Left ventricle myocardium inferior (tissue), 1 donor: ENCODE data around the gene KRR1. TPM values are rescaled to one million over a fixed set of nuclear protein-coding genes. Genes with fewer than 3 reads are reported as not detected.
A peak's percentile ranks its signal among the peaks of the same experiment; 100 is the strongest.

ENCODE experiments used
- DNase-seq: peaks from one replicate; pipeline ENCODE4 v3.0.0-alpha.2; 2020
- H3K27ac ChIP-seq: fragments of 200-600 bp; replicated peaks from 2 replicates; pipeline ENCODE4 v1.8.0; 2021
- H3K27me3 ChIP-seq: fragments of 200-600 bp; 2 replicates; pipeline ENCODE4 v1.8.0; 2021; ENCODE audit warnings: low read depth
- H3K36me3 ChIP-seq: fragments of 200-600 bp; 2 replicates; pipeline ENCODE4 v1.8.0; 2021
- H3K4me1 ChIP-seq: fragments of 200-600 bp; 2 replicates; pipeline ENCODE4 v1.8.0; 2021
- H3K4me3 ChIP-seq: fragments of 200-600 bp; 2 replicates; pipeline ENCODE4 v1.8.0; 2021; ENCODE audit warnings: mild to moderate bottlenecking, moderate library complexity
- H3K9me3 ChIP-seq: fragments of 200-600 bp; replicated peaks from 2 replicates; pipeline ENCODE4 v1.8.0; 2021
- intact Hi-C: fragments of 100-400 bp; cut with micrococcal nuclease; formaldehyde crosslinking; loops from one replicate; pipeline ENCODE4 v1.11.0; 2022
- total RNA-seq: library from RNA; stranded (reverse); fragmentation: NEBNext Ultra II Directional; extraction: Animal tissue kit (Norgen Biotek cat#: 25700); gene quantifications from one replicate; pipeline ENCODE4 v1.2.1, GENCODE V29; 2021
- TF ChIP-seq, protein P1 (sequence below): fragments of 200-600 bp; IDR thresholded peaks from 2 replicates; pipeline ENCODE4 v1.8.0; 2021; ENCODE audit warnings: antibody characterized with exemption, mild to moderate bottlenecking, borderline replicate concordance
- donor health status: DM: no; HTN: yes; CAD: no; lungs with severe emphysema.

Gene KRR1
- total RNA-seq, 1 donor from 2014 or later = 32.7 TPM

DNA sequence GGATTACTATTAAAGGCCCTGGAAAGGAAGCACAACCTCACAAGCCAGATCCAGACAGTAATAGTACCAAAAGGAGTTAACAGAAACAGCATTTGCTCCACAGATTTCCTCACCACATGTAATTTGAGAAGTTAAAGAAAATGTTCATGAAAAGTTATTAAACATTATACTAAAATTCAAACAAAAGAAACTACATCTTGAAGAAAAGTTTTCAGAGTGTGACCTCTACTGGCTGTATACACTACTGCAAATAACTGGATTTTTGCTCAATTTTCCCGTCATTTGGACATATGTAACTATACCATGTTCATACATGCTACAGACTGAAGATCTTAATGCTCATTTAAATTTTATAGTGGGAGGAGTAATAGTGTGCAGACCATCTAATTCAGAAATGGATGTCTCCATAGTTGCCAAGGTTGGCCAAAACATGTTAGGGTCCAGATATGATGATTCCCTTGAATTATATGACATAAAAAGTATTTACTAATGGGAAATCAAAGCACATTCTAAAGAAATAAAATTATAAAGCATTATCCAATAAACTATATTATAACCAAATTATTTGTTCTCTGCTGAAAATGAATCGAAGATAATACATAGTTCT lies 5.6 kb downstream of the KRR1 start:
- Histone ChIP-seq H3K9me3 (no peaks in the 10 kb centered on the region), H3K4me1 (peaks cover 32% of the 10 kb centered on the region), H3K27ac (no peak overlapping the region), H3K27me3 (no peaks in the 10 kb centered on the region), H3K36me3 (peaks cover 55% of the 10 kb centered on the region), H3K4me3 (no peak overlapping the region)
- TF ChIP-seq, protein P1, sequence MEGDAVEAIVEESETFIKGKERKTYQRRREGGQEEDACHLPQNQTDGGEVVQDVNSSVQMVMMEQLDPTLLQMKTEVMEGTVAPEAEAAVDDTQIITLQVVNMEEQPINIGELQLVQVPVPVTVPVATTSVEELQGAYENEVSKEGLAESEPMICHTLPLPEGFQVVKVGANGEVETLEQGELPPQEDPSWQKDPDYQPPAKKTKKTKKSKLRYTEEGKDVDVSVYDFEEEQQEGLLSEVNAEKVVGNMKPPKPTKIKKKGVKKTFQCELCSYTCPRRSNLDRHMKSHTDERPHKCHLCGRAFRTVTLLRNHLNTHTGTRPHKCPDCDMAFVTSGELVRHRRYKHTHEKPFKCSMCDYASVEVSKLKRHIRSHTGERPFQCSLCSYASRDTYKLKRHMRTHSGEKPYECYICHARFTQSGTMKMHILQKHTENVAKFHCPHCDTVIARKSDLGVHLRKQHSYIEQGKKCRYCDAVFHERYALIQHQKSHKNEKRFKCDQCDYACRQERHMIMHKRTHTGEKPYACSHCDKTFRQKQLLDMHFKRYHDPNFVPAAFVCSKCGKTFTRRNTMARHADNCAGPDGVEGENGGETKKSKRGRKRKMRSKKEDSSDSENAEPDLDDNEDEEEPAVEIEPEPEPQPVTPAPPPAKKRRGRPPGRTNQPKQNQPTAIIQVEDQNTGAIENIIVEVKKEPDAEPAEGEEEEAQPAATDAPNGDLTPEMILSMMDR = peak; percentile 59
- no peak for DNase-seq
- intact Hi-C loops = loop anchor here (5.0 kb wide), 1 partner anchor 174 kb away; the partner anchor contains the start of genes CAPS2 and GLIPR1L1

DNA sequence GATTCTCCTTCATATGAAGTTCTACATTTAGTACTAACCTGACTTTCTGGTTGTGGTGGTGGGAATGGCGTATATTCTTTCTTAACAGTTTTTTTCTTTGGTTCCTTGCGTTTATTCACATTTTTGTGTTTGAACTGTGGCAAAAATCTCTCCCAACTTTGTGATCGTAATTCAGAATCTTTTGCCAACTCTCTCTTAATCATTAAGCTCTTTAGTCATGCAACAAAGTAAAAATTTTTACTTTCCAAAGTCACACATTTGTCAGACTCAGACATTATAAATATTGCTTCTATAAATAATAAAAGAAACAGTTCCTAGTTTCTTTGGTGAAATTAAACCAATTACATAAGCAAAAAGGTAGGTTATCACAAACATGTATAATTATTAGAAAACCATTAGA lies 7.5 kb downstream of the KRR1 start:
- no peak for DNase-seq
- H3K4me1 ChIP-seq = peaks cover 12% of the 10 kb centered on the region
- intact Hi-C loops = no loop called here
- H3K36me3 ChIP-seq = peaks cover 73% of the 10 kb centered on the region
- no peaks in the 10 kb centered on the region for H3K9me3 ChIP-seq
- TF ChIP-seq, protein P1 = no peak
- no peak overlapping the region for H3K27ac ChIP-seq
- no peak overlapping the region for H3K4me3 ChIP-seq
- H3K27me3 ChIP-seq = no peaks in the 10 kb centered on the region

DNA sequence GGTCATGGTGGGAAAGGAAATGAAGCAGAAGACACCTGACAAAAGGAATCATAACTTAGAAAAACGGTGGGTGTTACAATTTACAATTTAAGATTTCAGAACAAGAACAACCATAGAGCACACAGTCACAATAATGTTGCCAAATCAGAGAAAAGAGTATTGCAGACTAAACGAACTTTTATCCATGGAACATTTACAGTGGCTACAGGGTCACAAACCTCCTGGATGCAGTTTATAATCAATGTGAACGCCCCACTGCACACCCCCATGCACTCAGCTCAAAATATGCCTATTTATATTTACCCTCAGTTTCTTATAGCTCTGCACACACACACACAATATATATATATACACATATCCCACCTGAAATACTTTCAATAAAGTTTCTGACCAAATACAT lies 8.0 kb downstream of the KRR1 start:
- H3K36me3 ChIP-seq = peaks cover 77% of the 10 kb centered on the region

DNA sequence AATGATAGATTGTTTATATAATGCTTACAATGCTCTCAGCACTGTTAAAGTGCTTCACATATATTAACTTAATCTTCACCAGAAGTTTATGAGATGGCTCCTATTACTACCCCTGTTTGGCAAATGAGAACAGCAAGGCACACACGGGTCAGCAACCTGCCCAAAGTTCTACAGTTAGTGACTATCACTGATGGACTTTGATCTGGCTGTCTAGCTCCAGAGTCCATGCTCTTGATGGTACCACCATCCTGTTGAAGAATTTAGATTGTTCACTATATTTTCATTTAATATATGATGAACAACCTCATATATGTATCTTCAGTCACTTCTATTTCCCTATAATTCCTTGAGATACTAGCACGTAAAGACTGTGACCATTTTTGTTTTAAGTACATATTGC lies 20.2 kb downstream of the KRR1 start:
- H3K36me3 ChIP-seq = peaks cover 12% of the 10 kb centered on the region
- DNase-seq = no peak
- intact Hi-C loops = no loop called here
- no peaks in the 10 kb centered on the region for H3K27me3 ChIP-seq
- H3K4me3 ChIP-seq = no peak overlapping the region
- no peaks in the 10 kb centered on the region for H3K9me3 ChIP-seq
- TF ChIP-seq, protein P1 = no peak
- no peak overlapping the region for H3K27ac ChIP-seq
- H3K4me1 ChIP-seq = no peaks in the 10 kb centered on the region

More for the DNA sequence above, 8.0 kb downstream of the KRR1 start:
- Histone ChIP-seq H3K4me3 (no peak overlapping the region), H3K27ac (no peak overlapping the region), H3K4me1 (peaks cover 8% of the 10 kb centered on the region), H3K9me3 (no peaks in the 10 kb centered on the region), H3K27me3 (no peaks in the 10 kb centered on the region)
- no peak for DNase-seq
- intact Hi-C loops = no loop called here
- TF ChIP-seq, protein P1 = no peak

DNA sequence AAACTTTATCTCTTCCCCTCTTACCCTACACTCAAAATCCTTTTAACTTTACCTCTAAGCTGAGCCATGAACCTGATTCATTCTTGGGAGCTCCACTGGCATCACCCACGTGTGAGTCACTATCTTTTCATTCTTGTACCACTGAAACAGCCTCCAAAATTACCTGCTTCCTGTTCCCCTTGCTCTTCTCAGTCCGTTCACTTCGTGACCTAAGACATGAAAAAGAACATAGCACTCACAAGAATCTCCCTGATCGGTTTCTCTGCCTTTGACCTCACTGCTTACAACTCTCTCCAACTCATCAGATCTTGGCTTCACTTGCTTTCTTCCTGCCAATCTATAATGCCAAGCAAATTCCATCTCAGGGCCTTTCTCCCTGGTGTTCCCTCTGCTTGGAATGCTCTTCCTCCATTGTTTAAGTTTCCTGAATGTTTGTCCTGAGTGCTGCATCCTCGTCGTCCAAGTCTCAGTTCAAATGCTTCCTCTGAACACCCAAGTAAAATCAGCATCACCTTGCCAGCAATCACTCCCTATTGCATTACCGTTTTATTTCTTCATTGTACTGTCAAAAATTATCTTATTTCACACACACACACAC lies 21.7 kb downstream of the KRR1 start:
- intact Hi-C loops = no loop called here
- no peak overlapping the region for H3K4me3 ChIP-seq

More for the DNA sequence above, 21.7 kb downstream of the KRR1 start:
- H3K9me3 ChIP-seq = no peaks in the 10 kb centered on the region
- no peak overlapping the region for H3K27ac ChIP-seq
- H3K4me1 ChIP-seq = no peaks in the 10 kb centered on the region
- no peaks in the 10 kb centered on the region for H3K27me3 ChIP-seq
- TF ChIP-seq, protein P1 = no peak
- H3K36me3 ChIP-seq = no peaks in the 10 kb centered on the region
- DNase-seq = no peak
